Activated T-cell treated with anti-CD3 and anti-CD28 coated beads, Interleukin-2, amount 50 U/mL, for 72 hours (primary cell): Measurements from ENCODE around the gene U2AF2. TPM values are rescaled to one million over a fixed set of nuclear protein-coding genes. Genes with fewer than 3 reads are reported as not detected.

Experiments used
- ATAC-seq, 2 donors: fragments of 150-1000 bp; cut with Tn5 transposase; replicated peaks in 1 of 2; 2 replicates each; pipeline ENCODE4 v1.10.0; 2021; ENCODE audit warnings: moderate library complexity in 2 of 2, mild to moderate bottlenecking in 1 of 2
- DNase-seq, 2 donors: peaks; one replicate each; pipeline ENCODE4 v3.0.0; 2021 to 2022; ENCODE audit warnings: mixed read lengths in 1 of 2
- H3K27ac Mint-ChIP-seq: one replicate; pipeline ENCODE4 v1.8.0; 2022; ENCODE audit warnings: mild to moderate bottlenecking, moderate library complexity, mixed read lengths
- H3K27me3 Mint-ChIP-seq: one replicate; pipeline ENCODE4 v1.8.0; 2022; ENCODE audit warnings: low read depth, mixed read lengths
- H3K36me3 Mint-ChIP-seq, 2 donors: one replicate each; pipeline ENCODE4 v1.8.0; 2022; ENCODE audit warnings: mixed read lengths in 2 of 2, mild to moderate bottlenecking in 1 of 2; ENCODE audit not compliant: insufficient read depth in 2 of 2
- H3K4me1 Mint-ChIP-seq: one replicate; pipeline ENCODE4 v1.8.0; 2022; ENCODE audit warnings: low read depth, mixed read lengths
- H3K4me3 Mint-ChIP-seq, 2 donors: one replicate each; pipeline ENCODE4 v1.8.0; 2022; ENCODE audit warnings: mild to moderate bottlenecking in 2 of 2, mixed read lengths in 2 of 2, moderate library complexity in 2 of 2
- H3K9me3 Mint-ChIP-seq, 2 donors: one replicate each; pipeline ENCODE4 v1.8.0; 2022; ENCODE audit warnings: mixed read lengths in 2 of 2
- total RNA-seq, 2 donors: library from RNA; stranded (reverse); gene quantifications; one replicate each; pipeline ENCODE4 v1.2.3, GENCODE V29; 2022

The U2AF2 gene
- total RNA-seq, 2 donors from 2014 or later = 128 to 137 TPM

- DNase-seq (peak; percentile 92 to 96), ATAC-seq (peak; percentile 67 to 72)
- Mint-ChIP-seq H3K27ac (peak within 1 kb of the TSS; percentile 97), H3K36me3 (peaks cover 0 to 8% of the 10 kb centered on the region in 2 donors), H3K4me3 (peak within 1 kb of the TSS; percentile 85 to 88), H3K9me3 (no peaks in the 10 kb centered on the region), H3K27me3 (peaks cover 6% of the 10 kb centered on the region), H3K4me1 (peaks cover 52% of the 10 kb centered on the region)
These were observed 30.5 kb upstream of the U2AF2 start, which contains the start of gene ZNF784 for GRCh38 chr19:55624109-55625003. ZNF784 (minus strand) TSS chr19:55624566; CDS start chr19:55624561, 5 bp downstream.

- Mint-ChIP-seq H3K4me3 (peak overlapping the region; percentile 85 to 88), H3K27ac (peak overlapping the region; percentile 97), H3K27me3 (peaks cover 6% of the 10 kb centered on the region), H3K9me3 (no peaks in the 10 kb centered on the region), H3K4me1 (peaks cover 46% of the 10 kb centered on the region), H3K36me3 (peaks cover 0 to 3% of the 10 kb centered on the region in 2 donors)
- DNase-seq (no peak), ATAC-seq (no peak)
These were observed 29.9 kb upstream of the U2AF2 start for GRCh38 chr19:55625004-55625326.

- peaks cover 6% of the 10 kb centered on the region for H3K27me3 Mint-ChIP-seq
- peak; percentile 67 for DNase-seq
- H3K9me3 Mint-ChIP-seq = no peaks in the 10 kb centered on the region
- H3K36me3 Mint-ChIP-seq = no peaks in the 10 kb centered on the region
- peak overlapping the region; percentile 69 to 83 for H3K4me3 Mint-ChIP-seq
- peak overlapping the region; percentile 86 for H3K27ac Mint-ChIP-seq
- H3K4me1 Mint-ChIP-seq = peaks cover 35% of the 10 kb centered on the region
- ATAC-seq = peak; percentile 67 to 70
These were observed 28.5 kb upstream of the U2AF2 start for GRCh38 chr19:55626350-55626749.

- Mint-ChIP-seq H3K27me3 (peaks cover 6% of the 10 kb centered on the region), H3K4me3 (peak overlapping the region; percentile 15 to 54), H3K4me1 (peaks cover 52% of the 10 kb centered on the region), H3K36me3 (peaks cover 7 to 10% of the 10 kb centered on the region in 2 donors), H3K27ac (no peak overlapping the region), H3K9me3 (no peaks in the 10 kb centered on the region)
- DNase-seq (peak; percentile 91 to 94), ATAC-seq (peak; percentile 38 to 41)
These were observed 22.4 kb upstream of the U2AF2 start for GRCh38 chr19:55632463-55632834.

DNA sequence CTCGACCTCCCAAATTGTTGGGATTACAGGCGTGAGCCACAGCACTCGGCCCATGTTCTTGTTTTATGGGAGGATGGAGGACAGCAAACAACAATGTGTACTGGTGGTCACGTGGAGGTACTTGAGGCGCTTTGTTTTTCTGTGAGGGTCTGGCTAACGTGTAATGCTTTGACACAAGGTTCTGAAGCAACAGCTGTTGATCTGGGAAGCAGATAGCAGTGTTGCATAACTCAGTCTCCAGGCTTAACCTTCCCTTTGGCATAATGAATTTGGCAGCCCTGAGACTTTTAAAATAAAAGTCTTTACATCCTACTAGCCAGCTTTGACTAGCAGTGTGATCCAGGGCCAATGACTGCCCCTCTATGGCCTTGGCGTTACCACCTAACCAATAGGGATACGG lies 21.0 kb upstream of the U2AF2 start:
- Mint-ChIP-seq H3K4me3 (peak overlapping the region; percentile 95 to 99), H3K36me3 (peaks cover 10% of the 10 kb centered on the region in 2 donors), H3K27me3 (no peaks in the 10 kb centered on the region), H3K27ac (no peak overlapping the region), H3K4me1 (peaks cover 64% of the 10 kb centered on the region), H3K9me3 (no peaks in the 10 kb centered on the region)
- ATAC-seq = no peak
- DNase-seq = no peak

DNA sequence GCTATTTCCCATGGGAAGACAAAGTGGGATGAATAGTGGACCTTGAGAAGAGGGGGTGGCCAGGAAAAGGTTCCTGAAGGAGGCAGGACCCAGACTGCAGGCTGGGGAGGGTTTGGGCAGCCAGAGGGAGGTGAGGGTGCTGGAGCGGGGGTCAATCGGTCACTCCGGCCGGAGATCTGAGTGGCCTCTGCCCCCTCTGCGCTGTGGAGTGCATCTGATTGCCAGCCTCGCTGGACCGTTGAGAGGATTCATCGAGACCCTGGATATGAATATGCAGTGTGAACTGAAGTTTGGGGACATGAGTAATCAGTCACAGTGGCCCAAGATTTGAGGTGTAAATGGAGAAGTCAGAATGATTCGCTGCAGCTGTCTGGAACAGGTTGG lies 19.5 kb upstream of the U2AF2 start:
- Mint-ChIP-seq H3K4me1 (peaks cover 78% of the 10 kb centered on the region), H3K4me3 (peak overlapping the region; percentile 95 to 99), H3K9me3 (peaks cover 0 to 2% of the 10 kb centered on the region in 2 donors), H3K27ac (peak overlapping the region; percentile 100), H3K27me3 (no peaks in the 10 kb centered on the region), H3K36me3 (peaks cover 12 to 13% of the 10 kb centered on the region in 2 donors)
- DNase-seq (peak in 1 of 2 donors; percentile 21), ATAC-seq (peak; percentile 10 to 41)

DNA sequence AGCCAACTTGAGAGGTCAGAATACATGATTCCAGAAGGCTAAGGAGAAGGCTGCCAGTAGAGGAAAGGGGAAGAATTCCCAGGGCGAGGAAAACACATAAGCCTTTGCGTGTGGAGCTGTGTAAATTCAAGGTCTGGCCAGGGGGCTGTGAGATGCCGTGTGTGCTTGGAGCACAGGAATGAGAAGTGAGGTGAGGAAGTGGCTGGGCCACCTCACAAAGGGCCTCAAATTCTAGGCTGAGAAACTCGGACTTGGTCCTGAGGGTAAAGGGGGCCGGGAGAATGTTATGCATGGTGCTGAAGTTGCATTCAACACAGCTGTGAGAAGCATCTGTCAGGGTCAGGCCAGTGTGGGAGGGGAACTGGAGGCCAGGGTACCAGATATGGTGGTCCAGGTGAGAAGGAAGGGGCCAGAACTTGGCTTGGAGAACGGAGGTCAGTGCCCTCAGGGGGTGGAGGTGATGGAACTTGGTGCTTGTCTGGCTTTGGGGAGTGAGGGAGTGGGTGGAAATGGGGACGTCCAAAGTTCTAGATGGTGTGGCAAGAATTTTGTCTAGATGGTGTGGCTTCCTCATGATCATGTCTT lies 18.9 kb upstream of the U2AF2 start:
- peak overlapping the region; percentile 100 for H3K27ac Mint-ChIP-seq
- DNase-seq = no peak
- no peaks in the 10 kb centered on the region for H3K27me3 Mint-ChIP-seq
- no peak for ATAC-seq
- H3K36me3 Mint-ChIP-seq = peaks cover 12 to 13% of the 10 kb centered on the region in 2 donors
- H3K4me1 Mint-ChIP-seq = peaks cover 81% of the 10 kb centered on the region
- H3K9me3 Mint-ChIP-seq = peaks cover 0 to 2% of the 10 kb centered on the region in 2 donors
- peak overlapping the region; percentile 95 to 99 for H3K4me3 Mint-ChIP-seq

- no peak for DNase-seq
- peaks cover 76% of the 10 kb centered on the region for H3K4me1 Mint-ChIP-seq
- peak overlapping the region; percentile 95 to 99 for H3K4me3 Mint-ChIP-seq
- no peak for ATAC-seq
- H3K36me3 Mint-ChIP-seq = peaks cover 13 to 14% of the 10 kb centered on the region in 2 donors
- H3K27ac Mint-ChIP-seq = peak overlapping the region; percentile 100
- H3K9me3 Mint-ChIP-seq = peaks cover 0 to 2% of the 10 kb centered on the region in 2 donors
- no peaks in the 10 kb centered on the region for H3K27me3 Mint-ChIP-seq
These were observed 18.1 kb upstream of the U2AF2 start for GRCh38 chr19:55636723-55637122.

DNA sequence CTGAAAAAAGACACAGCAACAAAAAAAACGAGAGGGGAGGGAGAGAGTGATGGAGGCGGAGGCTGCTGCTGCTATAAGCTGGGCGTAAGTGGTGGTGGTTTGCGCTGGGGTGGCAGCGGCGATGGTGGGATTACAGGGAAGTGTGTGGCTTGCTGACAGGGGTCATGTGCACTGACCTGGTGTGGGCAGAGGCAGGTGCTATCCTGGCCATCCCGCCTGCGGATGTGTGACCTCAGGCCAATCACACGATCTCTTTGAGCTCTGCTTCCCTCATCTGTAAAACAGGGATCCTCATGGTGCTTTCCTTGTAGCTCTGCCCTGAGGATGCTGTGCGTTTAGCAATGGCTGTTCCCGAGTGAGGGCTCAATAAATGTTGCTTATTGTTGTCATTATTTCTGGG lies 17.3 kb upstream of the U2AF2 start:
- peaks cover 14 to 18% of the 10 kb centered on the region in 2 donors for H3K36me3 Mint-ChIP-seq
- DNase-seq = no peak
- no peak for ATAC-seq
- H3K27me3 Mint-ChIP-seq = no peaks in the 10 kb centered on the region
- H3K9me3 Mint-ChIP-seq = peaks cover 0 to 2% of the 10 kb centered on the region in 2 donors
- H3K4me3 Mint-ChIP-seq = peak overlapping the region; percentile 37 to 95
- peaks cover 72% of the 10 kb centered on the region for H3K4me1 Mint-ChIP-seq
- H3K27ac Mint-ChIP-seq = peak overlapping the region; percentile 58

DNA sequence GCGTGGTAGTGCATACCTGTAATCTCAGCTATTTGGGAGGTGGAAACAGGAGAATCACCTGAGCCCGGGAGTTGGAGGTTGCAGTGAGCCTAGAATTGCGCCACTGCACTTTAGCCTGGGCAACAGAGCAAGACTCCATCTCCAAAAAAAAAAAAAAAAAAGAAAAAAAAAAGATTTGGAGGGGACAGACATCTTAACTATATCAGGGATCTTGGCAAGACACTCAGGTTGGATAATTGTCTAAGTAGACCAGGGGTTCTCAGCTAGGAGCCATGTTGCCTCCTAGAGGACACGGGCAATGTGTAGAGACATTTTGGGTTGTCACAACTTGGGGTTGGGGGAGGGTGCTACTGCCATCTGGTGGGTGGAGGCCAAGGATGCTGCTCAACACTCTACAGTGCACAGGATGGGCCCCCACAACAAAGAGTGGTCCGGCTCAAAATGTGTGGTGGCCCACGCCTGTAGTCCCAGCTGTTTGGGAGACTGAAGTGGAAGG lies 15.9 kb upstream of the U2AF2 start:
- Mint-ChIP-seq H3K36me3 (peaks cover 17 to 22% of the 10 kb centered on the region in 2 donors), H3K27ac (peak overlapping the region; percentile 43)
- no peak for ATAC-seq

GRCh38 chr19:55640043-55640576 lies 14.7 kb upstream of the U2AF2 start:
- H3K27ac Mint-ChIP-seq = peak overlapping the region; percentile 31
- H3K4me1 Mint-ChIP-seq = peaks cover 76% of the 10 kb centered on the region
- H3K27me3 Mint-ChIP-seq = no peaks in the 10 kb centered on the region
- H3K36me3 Mint-ChIP-seq = peaks cover 12 to 17% of the 10 kb centered on the region in 2 donors
- DNase-seq = peak; percentile 77 to 88
- H3K9me3 Mint-ChIP-seq = peaks cover 0 to 2% of the 10 kb centered on the region in 2 donors
- ATAC-seq = peak; percentile 37 to 52
- peak overlapping the region; percentile 76 to 79 for H3K4me3 Mint-ChIP-seq

More for the DNA sequence above, 15.9 kb upstream of the U2AF2 start:
- H3K9me3 Mint-ChIP-seq = peaks cover 0 to 2% of the 10 kb centered on the region in 2 donors
- peak overlapping the region; percentile 38 to 68 for H3K4me3 Mint-ChIP-seq
- H3K27me3 Mint-ChIP-seq = no peaks in the 10 kb centered on the region
- peak; percentile 67 to 77 for DNase-seq
- H3K4me1 Mint-ChIP-seq = peaks cover 75% of the 10 kb centered on the region

DNA sequence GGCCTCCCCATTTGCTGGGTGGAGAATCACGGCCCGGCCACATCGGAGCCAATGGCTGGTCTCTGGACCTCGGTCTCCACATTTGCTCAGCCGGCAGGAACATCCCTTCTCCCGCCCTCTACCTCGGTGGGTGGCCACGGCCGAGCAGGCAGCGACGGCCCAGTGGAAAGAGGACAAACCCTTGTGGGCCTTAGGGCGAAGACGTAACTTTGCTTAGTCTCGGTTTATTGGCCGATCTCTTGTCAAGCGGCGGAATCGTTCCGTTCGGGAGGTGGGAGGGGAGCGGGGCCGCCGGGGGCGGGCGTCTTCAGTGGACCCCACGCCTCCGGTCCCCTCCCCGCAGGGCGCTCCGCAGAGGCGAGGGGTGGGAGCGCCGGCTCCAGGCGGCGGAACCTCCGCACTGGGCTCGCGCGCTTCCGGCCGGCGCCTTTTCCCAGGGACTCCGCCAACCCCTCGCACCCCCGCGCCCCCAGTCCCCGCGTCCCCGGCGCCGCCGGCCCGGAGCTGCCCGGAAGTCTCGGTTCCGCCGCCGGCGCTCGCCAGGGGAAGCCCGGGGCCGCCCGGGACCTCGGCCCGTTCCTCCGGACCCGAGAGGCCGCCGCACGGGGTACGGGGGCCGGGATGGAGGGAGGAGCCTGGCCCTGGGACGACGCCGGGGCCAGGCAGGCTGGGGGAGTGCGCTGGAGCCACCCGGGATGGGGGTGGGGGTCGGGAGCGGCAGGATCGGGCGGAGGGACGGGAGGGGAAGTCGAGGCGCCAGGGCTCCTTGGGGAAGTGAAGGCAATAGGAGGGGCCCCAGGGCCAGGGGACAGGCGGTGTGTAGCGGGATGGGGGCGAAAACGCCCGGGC lies 14.0 kb upstream of the U2AF2 start, which contains the start of gene ZNF580:
Gene ZNF580 (plus strand): TSS at position 426 of the 849 bp plus-strand sequence. CDS start 1,507 bp downstream, outside the sequence.
- no peaks in the 10 kb centered on the region for H3K27me3 Mint-ChIP-seq
- peak within 1 kb of the TSS; percentile 82 for H3K27ac Mint-ChIP-seq
- DNase-seq = peak; percentile 72 to 78
- peak within 1 kb of the TSS; percentile 89 to 96 for H3K4me3 Mint-ChIP-seq
- peak; percentile 44 to 59 for ATAC-seq
- peaks cover 0 to 2% of the 10 kb centered on the region in 2 donors for H3K9me3 Mint-ChIP-seq
- H3K4me1 Mint-ChIP-seq = peaks cover 76% of the 10 kb centered on the region
- peaks cover 7 to 18% of the 10 kb centered on the region in 2 donors for H3K36me3 Mint-ChIP-seq
